ENCODE measurements around the gene NDUFS4.

- TF ChIP-seq CTCF (IDR thresholded peaks at IDR 0.05; ENCODE audit: low read depth, low read length) (no peak), POLR2A (IDR thresholded peaks at IDR 0.05; ENCODE audit: extremely low read depth, insufficient read length) (no peak), MAX (IDR thresholded peaks at IDR 0.05; ENCODE audit: low read depth, low read length) (no peak), MYC (IDR thresholded peaks at IDR 0.05; ENCODE audit: low read depth, low read length) (no peak)
Measured at GRCh38 chr5:53580547-53580946, 20.1 kb downstream of the NDUFS4 start.

All from NB4 (cell line).